ENCODE results near the gene MAP4.

The MAP4 gene

DNA sequence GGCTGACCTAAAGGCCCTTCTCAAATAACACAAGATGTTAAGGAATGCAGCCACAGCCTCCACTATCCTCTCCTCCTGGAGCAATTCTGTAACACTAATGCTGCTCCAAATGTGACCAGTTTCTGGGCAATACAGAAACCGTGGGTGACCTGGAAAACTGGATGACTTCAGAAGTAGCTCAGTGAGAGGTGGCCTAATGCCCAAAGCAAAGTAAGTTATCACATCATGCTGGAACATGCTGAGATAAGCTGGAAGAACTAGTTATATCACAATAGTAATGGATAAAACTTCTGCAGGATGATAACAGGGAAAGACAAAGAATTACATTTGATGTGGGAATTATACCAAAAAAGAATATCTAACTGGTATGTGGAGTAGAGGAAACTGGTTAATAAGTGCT lies 141.3 kb downstream of the MAP4 start:
- CTCF ChIA-PET: no interaction called here
- Histone ChIP-seq H3K4me1 (ENCODE audit: control insufficient read depth, insufficient read depth, low read length) (no peaks in the 10 kb centered on the region), H3K27ac (ENCODE audit: extremely low read depth, low read depth, low read length) (no peak overlapping the region), H3K9me3 (ENCODE audit: control insufficient read depth, insufficient read depth, low read depth, low read length) (no peaks in the 10 kb centered on the region), H3K36me3 (ENCODE audit: control insufficient read depth in 2 of 2, insufficient read depth in 1 of 2, low read length in 2 of 2) (peaks cover 4 to 45% of the 10 kb centered on the region in 2 experiments; a peak in 2 of 3 replicates), H3K4me3 (ENCODE audit: low read depth, low read length) (no peak overlapping the region)
- TF ChIP-seq, protein P1, sequence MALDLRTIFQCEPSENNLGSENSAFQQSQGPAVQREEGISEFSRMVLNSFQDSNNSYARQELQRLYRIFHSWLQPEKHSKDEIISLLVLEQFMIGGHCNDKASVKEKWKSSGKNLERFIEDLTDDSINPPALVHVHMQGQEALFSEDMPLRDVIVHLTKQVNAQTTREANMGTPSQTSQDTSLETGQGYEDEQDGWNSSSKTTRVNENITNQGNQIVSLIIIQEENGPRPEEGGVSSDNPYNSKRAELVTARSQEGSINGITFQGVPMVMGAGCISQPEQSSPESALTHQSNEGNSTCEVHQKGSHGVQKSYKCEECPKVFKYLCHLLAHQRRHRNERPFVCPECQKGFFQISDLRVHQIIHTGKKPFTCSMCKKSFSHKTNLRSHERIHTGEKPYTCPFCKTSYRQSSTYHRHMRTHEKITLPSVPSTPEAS (tag by site-specific recombination; IDR thresholded peaks at IDR 0.05): no peak
- POLR2A ChIA-PET: no interaction called here

- ChIA-PET CTCF (no interaction called here), POLR2A (no interaction called here)
- no peaks in the 10 kb centered on the region for H3K9me3 ChIP-seq (ENCODE audit: control insufficient read depth, insufficient read depth, low read depth, low read length)
- peaks cover 4 to 50% of the 10 kb centered on the region in 2 experiments; a peak in 2 of 3 replicates for H3K36me3 ChIP-seq (ENCODE audit: control insufficient read depth in 2 of 2, insufficient read depth in 1 of 2, low read length in 2 of 2)
- H3K27ac ChIP-seq (ENCODE audit: extremely low read depth, low read depth, low read length): no peak overlapping the region
- no peak for TF ChIP-seq SP7 (tag by site-specific recombination; IDR thresholded peaks at IDR 0.05)
- no peak for TF ChIP-seq ZNF670 (tag by site-specific recombination; IDR thresholded peaks at IDR 0.05; ENCODE audit: low read depth)
- TF ChIP-seq ZBTB11 (tag by site-specific recombination; conservative IDR thresholded peaks at IDR 0.05; ENCODE audit: low read depth): no peak
- no peak for TF ChIP-seq YY1 (tag by site-specific recombination; IDR thresholded peaks at IDR 0.05)
- no peak for TF ChIP-seq ZNF391 (tag by site-specific recombination; IDR thresholded peaks at IDR 0.05; ENCODE audit: borderline replicate concordance, low read depth)
- TF ChIP-seq ZBTB7A (tag by site-specific recombination; IDR thresholded peaks at IDR 0.05; ENCODE audit: low read depth): no peak
- TF ChIP-seq ZNF416 (tag by site-specific recombination; IDR thresholded peaks at IDR 0.05): no peak
- no peak for TF ChIP-seq ZNF354C (tag by site-specific recombination; IDR thresholded peaks at IDR 0.05; ENCODE audit: borderline replicate concordance, low read depth)
- no peak for TF ChIP-seq ZNF549 (tag by site-specific recombination; IDR thresholded peaks at IDR 0.05)
- TF ChIP-seq ZNF37A (tag by site-specific recombination; IDR thresholded peaks at IDR 0.05): no peak
- TF ChIP-seq ZNF473 (tag by site-specific recombination; IDR thresholded peaks at IDR 0.05): no peak
- TF ChIP-seq ZNF707 (tag by site-specific recombination; IDR thresholded peaks at IDR 0.05): no peak
- TF ChIP-seq, protein P2, sequence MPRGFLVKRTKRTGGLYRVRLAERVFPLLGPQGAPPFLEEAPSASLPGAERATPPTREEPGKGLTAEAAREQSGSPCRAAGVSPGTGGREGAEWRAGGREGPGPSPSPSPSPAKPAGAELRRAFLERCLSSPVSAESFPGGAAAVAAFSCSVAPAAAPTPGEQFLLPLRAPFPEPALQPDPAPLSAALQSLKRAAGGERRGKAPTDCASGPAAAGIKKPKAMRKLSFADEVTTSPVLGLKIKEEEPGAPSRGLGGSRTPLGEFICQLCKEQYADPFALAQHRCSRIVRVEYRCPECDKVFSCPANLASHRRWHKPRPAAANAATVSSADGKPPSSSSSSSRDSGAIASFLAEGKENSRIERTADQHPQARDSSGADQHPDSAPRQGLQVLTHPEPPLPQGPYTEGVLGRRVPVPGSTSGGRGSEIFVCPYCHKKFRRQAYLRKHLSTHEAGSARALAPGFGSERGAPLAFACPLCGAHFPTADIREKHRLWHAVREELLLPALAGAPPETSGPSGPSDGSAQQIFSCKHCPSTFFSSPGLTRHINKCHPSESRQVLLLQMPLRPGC (tag by site-specific recombination; IDR thresholded peaks at IDR 0.05): no peak
- H3K4me1 ChIP-seq (ENCODE audit: control insufficient read depth, insufficient read depth, low read length): no peaks in the 10 kb centered on the region
- no peak overlapping the region for H3K4me3 ChIP-seq (ENCODE audit: low read depth, low read length)
Observed at GRCh38 chr3:47874438-47874837, 141.8 kb downstream of the MAP4 start.

DNA sequence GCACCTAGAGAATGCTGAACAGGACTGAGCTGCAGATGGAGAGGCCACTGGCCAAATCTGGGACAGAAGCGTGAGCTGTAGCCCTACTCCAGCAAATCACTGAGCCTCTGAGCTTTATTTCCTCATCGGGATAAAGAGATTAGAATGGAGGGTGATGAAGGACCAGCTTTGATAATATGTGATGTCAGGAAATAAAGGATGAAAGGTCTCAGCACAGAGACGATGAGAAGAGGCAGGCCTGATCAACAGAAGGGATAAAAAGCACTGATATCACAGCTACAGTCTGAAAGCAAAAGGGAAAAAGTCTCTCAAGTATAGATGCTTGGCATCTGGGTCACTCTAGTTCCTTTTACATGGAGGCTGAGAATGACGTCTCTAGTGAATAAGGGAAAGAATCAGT lies 143.3 kb downstream of the MAP4 start:
- no peaks in the 10 kb centered on the region for H3K4me1 ChIP-seq (ENCODE audit: control insufficient read depth, insufficient read depth, low read length)
- ChIA-PET CTCF (interaction anchor here (1.7 kb wide), 1 partner anchor 278 kb away, joined by 9 read pairs; no protein-coding TSS in a partner anchor), POLR2A (no interaction called here)
- no peak overlapping the region for H3K4me3 ChIP-seq (ENCODE audit: low read depth, low read length)
- H3K9me3 ChIP-seq (ENCODE audit: control insufficient read depth, insufficient read depth, low read depth, low read length): no peaks in the 10 kb centered on the region
- H3K36me3 ChIP-seq (ENCODE audit: control insufficient read depth in 2 of 2, insufficient read depth in 1 of 2, low read length in 2 of 2): peaks cover 4 to 65% of the 10 kb centered on the region in 2 experiments; a peak in 2 of 3 replicates
- TF ChIP-seq ZNF48 (tag by site-specific recombination; IDR thresholded peaks at IDR 0.05) (no peak), ZNF335 (tag by site-specific recombination; conservative IDR thresholded peaks at IDR 0.05) (no peak), ZNF544 (tag by site-specific recombination; IDR thresholded peaks at IDR 0.05) (no peak), ZNF311 (tag by site-specific recombination; IDR thresholded peaks at IDR 0.05; ENCODE audit: borderline replicate concordance) (no peak), ZFP69B (tag by site-specific recombination; IDR thresholded peaks at IDR 0.05) (no peak)
- TF ChIP-seq, protein P3, sequence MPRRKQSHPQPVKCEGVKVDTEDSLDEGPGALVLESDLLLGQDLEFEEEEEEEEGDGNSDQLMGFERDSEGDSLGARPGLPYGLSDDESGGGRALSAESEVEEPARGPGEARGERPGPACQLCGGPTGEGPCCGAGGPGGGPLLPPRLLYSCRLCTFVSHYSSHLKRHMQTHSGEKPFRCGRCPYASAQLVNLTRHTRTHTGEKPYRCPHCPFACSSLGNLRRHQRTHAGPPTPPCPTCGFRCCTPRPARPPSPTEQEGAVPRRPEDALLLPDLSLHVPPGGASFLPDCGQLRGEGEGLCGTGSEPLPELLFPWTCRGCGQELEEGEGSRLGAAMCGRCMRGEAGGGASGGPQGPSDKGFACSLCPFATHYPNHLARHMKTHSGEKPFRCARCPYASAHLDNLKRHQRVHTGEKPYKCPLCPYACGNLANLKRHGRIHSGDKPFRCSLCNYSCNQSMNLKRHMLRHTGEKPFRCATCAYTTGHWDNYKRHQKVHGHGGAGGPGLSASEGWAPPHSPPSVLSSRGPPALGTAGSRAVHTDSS (tag by site-specific recombination; IDR thresholded peaks at IDR 0.05): no peak
- H3K27ac ChIP-seq (ENCODE audit: extremely low read depth, low read depth, low read length): no peak overlapping the region

Measured in HEK293 (cell line).